Activated CD8-positive, alpha-beta T cell treated with anti-CD3 and anti-CD28 coated beads, Interleukin-2, amount 10 ng/mL, durations not matched to agents 7 days and 5 days (primary cell): ENCODE measurements around the gene PUDP. TPM values are rescaled to one million over a fixed set of nuclear protein-coding genes. Genes with fewer than 3 reads are reported as not detected.

Experiments
- ATAC-seq: fragments of 150-1000 bp; cut with Tn5 transposase; one replicate; pipeline ENCODE4 v1.10.0; 2021; ENCODE audit warnings: moderate library complexity
- CTCF ChIA-PET: fragments of 350-600 bp; sonication (Branson Sonifier 250); formaldehyde crosslinking; loops from one replicate; lab custom pipeline; 2021; ENCODE audit warnings: antibody characterized with exemption; lab: Charles Lee
- POLR2A ChIA-PET: fragments of 350-600 bp; sonication (Branson Sonifier 250); formaldehyde crosslinking; loops from one replicate; lab custom pipeline; 2021; ENCODE audit warnings: antibody characterized with exemption; lab: Charles Lee
- DNase-seq: peaks from one replicate; pipeline ENCODE4 v3.0.0-alpha.2; 2020
- H3K27ac Mint-ChIP-seq: one replicate; pipeline ENCODE4 v1.8.0; 2021; ENCODE audit warnings: mild to moderate bottlenecking, mixed read lengths
- H3K27me3 Mint-ChIP-seq: one replicate; pipeline ENCODE4 v1.8.0; 2021; ENCODE audit warnings: low read depth, mixed read lengths
- H3K36me3 Mint-ChIP-seq: one replicate; pipeline ENCODE4 v1.8.0; 2021; ENCODE audit warnings: low read depth, mixed read lengths
- H3K4me1 Mint-ChIP-seq: one replicate; pipeline ENCODE4 v1.8.0; 2021; ENCODE audit warnings: low read depth, mixed read lengths
- H3K4me3 Mint-ChIP-seq: one replicate; pipeline ENCODE4 v1.8.0; 2021; ENCODE audit warnings: mild to moderate bottlenecking, mixed read lengths
- H3K9me3 Mint-ChIP-seq: one replicate; pipeline ENCODE4 v1.8.0; 2022; ENCODE audit warnings: mixed read lengths; ENCODE audit not compliant: insufficient read depth
- total RNA-seq, 2 experiments: library from RNA; stranded (reverse); gene quantifications; one replicate each; pipeline ENCODE4 v1.2.3, GENCODE V29; 2021

Gene PUDP
- total RNA-seq, 2 experiments from 2014 or later: 16.1 to 16.6 TPM

DNA sequence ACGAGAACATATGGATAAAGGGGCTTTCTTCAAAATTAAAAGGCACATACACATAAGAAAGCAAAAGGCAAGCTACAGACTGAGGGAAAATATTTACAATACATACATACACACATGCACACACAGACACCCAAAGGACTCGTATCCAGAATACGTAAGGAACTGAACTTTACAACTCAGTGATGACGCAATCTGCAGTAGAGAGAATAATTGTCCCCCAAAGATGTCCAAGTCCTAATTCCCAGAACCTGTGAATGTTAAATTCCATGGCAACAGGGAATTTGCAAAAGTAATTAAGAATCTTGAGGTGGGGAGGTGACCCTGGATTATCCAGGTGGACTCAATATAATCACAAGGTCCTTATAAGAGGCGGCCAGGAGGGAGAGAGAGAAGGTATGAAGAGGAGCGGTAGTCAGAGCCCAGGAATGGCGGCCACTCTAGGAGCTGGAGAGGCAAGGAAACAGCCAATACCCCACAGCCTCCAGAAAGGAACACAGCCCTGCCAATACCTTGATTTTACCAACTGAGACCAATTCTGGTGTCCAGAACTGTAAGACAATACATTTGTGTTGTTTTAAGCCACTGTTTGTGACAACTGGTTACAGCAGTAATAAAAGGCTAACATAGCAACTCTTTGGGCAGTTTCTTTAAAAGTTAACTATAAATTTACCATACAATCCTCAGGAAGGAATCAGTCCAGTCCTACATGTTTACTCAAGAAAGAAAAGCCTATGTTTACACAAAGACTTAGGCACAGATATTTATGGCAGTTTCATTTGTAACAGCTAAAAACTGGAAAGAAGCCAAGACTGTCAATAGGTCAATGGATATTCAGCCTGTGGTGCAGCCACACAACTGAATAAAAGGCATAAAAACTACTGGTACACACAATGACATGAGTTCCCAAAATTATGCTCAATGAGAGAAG is 27.7 kb downstream of the PUDP start:
- Mint-ChIP-seq H3K4me3 (no peak overlapping the region), H3K27ac (no peak overlapping the region), H3K27me3 (no peaks in the 10 kb centered on the region), H3K4me1 (peaks cover 18% of the 10 kb centered on the region), H3K36me3 (peaks cover 10% of the 10 kb centered on the region), H3K9me3 (no peaks in the 10 kb centered on the region)
- CTCF ChIA-PET: no interaction called here
- no peak for DNase-seq
- POLR2A ChIA-PET: no interaction called here
- no peak for ATAC-seq

DNA sequence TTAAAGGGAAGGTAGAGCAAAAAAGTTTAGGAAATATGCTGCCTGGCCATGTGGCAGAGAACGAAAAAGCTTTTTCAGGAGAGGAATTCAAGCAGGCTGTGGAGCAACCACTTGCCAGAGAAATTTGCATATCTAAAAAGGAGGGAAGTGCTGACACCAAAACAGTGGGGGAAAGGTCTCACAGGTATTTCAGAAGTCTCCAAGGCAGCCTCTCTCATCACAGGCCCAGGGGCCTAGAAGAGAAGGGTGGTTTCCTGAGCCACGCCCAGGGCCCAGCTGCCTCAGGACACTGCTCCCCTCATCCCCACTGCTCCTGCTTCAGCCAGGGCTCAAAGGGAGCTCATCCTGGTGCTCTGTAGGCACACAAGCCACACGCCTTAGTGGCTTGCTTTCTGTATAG is 30.4 kb downstream of the PUDP start:
- H3K4me3 Mint-ChIP-seq: no peak overlapping the region
- DNase-seq (no peak), ATAC-seq (no peak)
- no peaks in the 10 kb centered on the region for H3K9me3 Mint-ChIP-seq
- peaks cover 18% of the 10 kb centered on the region for H3K4me1 Mint-ChIP-seq
- POLR2A ChIA-PET: no interaction called here
- H3K27ac Mint-ChIP-seq: no peak overlapping the region
- CTCF ChIA-PET: no interaction called here
- H3K36me3 Mint-ChIP-seq: peaks cover 18% of the 10 kb centered on the region
- H3K27me3 Mint-ChIP-seq: no peaks in the 10 kb centered on the region

- Mint-ChIP-seq H3K9me3 (no peaks in the 10 kb centered on the region), H3K36me3 (peaks cover 18% of the 10 kb centered on the region), H3K4me1 (peaks cover 20% of the 10 kb centered on the region), H3K27ac (no peak overlapping the region), H3K27me3 (no peaks in the 10 kb centered on the region), H3K4me3 (no peak overlapping the region)
- ATAC-seq: no peak
- ChIA-PET POLR2A (no interaction called here), CTCF (no interaction called here)
- no peak for DNase-seq
These were observed 31.9 kb downstream of the PUDP start for GRCh38 chrX:7116081-7116480.

- H3K27me3 Mint-ChIP-seq: no peaks in the 10 kb centered on the region
- DNase-seq: no peak
- H3K4me3 Mint-ChIP-seq: no peak overlapping the region
- peaks cover 21% of the 10 kb centered on the region for H3K36me3 Mint-ChIP-seq
- CTCF ChIA-PET: no interaction called here
- POLR2A ChIA-PET: no interaction called here
- peaks cover 24% of the 10 kb centered on the region for H3K4me1 Mint-ChIP-seq
- no peaks in the 10 kb centered on the region for H3K9me3 Mint-ChIP-seq
- no peak overlapping the region for H3K27ac Mint-ChIP-seq
- no peak for ATAC-seq
These were observed 32.4 kb downstream of the PUDP start for GRCh38 chrX:7115557-7115956.

DNA sequence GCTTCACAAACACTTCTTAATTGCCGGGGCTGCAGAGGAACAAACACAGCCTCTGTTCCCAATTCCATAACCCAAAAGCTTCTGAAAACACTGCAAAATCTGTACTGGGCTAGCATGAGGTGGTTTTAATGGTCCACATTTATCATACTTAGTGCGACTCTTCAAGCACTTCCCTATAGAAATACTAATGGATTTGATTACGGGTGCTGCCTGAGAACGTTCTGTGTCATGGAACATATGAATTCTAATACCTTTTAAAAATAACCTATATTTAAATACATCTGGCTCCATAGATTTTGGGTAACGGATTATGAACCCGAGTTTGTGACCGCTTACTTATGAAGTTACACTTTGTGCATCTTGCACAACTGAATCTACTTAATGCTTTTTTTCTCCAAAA is 35.9 kb downstream of the PUDP start:
- POLR2A ChIA-PET: no interaction called here
- Mint-ChIP-seq H3K27ac (no peak overlapping the region), H3K4me3 (no peak overlapping the region), H3K4me1 (peaks cover 24% of the 10 kb centered on the region), H3K9me3 (no peaks in the 10 kb centered on the region), H3K27me3 (no peaks in the 10 kb centered on the region), H3K36me3 (peaks cover 20% of the 10 kb centered on the region)
- DNase-seq (no peak), ATAC-seq (no peak)
- CTCF ChIA-PET: no interaction called here

- DNase-seq: no peak
- H3K27ac Mint-ChIP-seq: no peak overlapping the region
- ATAC-seq: no peak
- no peaks in the 10 kb centered on the region for H3K9me3 Mint-ChIP-seq
- no peak overlapping the region for H3K4me3 Mint-ChIP-seq
- ChIA-PET POLR2A (no interaction called here), CTCF (no interaction called here)
- H3K27me3 Mint-ChIP-seq: no peaks in the 10 kb centered on the region
- peaks cover 20% of the 10 kb centered on the region for H3K36me3 Mint-ChIP-seq
- H3K4me1 Mint-ChIP-seq: peaks cover 22% of the 10 kb centered on the region
These were observed 36.4 kb downstream of the PUDP start for GRCh38 chrX:7111518-7111917.

GRCh38 chrX:7110821-7111276 is 37.1 kb downstream of the PUDP start:
- peaks cover 19% of the 10 kb centered on the region for H3K36me3 Mint-ChIP-seq
- ChIA-PET POLR2A (interaction anchor here (0.7 kb wide), 1 partner anchor 307 kb away, joined by 3 read pairs; no protein-coding TSS in a partner anchor), CTCF (interaction anchor here (0.9 kb wide), 1 partner anchor 48 kb away, joined by 3 read pairs; no protein-coding TSS in a partner anchor)
- peak overlapping the region; percentile 74 for H3K27ac Mint-ChIP-seq
- no peaks in the 10 kb centered on the region for H3K9me3 Mint-ChIP-seq
- no peak overlapping the region for H3K4me3 Mint-ChIP-seq
- peaks cover 22% of the 10 kb centered on the region for H3K4me1 Mint-ChIP-seq
- H3K27me3 Mint-ChIP-seq: no peaks in the 10 kb centered on the region
- ATAC-seq (no peak), DNase-seq (no peak)

GRCh38 chrX:7109838-7110793 is 37.8 kb downstream of the PUDP start:
- H3K36me3 Mint-ChIP-seq: peaks cover 19% of the 10 kb centered on the region

DNA sequence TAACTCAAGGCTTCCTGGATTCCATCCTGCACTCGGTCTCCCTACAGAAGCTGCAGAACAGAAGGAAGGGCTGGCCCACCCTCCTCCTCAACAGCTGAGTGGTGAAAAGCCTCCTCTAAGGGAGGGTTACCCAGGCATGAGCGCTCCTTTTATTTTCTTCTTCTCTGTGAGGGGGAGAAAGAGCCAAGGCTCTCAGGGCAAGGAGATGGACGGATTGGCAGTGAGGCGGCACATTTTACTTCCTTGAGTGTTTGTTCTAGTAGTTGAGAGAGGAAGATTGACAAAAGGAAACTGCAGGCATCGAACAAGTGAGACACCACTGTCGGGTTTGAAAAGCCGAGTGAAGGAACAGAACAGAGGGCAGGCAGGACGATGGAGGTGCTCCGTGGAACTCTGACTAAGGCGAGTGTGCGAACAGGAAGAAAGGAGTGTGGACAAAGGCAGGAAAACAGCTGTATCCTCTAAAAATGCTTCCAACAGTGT is 38.9 kb downstream of the PUDP start:
- Mint-ChIP-seq H3K36me3 (peaks cover 21% of the 10 kb centered on the region), H3K4me3 (no peak overlapping the region), H3K27me3 (no peaks in the 10 kb centered on the region), H3K9me3 (no peaks in the 10 kb centered on the region), H3K27ac (peak overlapping the region; percentile 61), H3K4me1 (peaks cover 22% of the 10 kb centered on the region)
- DNase-seq: no peak
- no peak for ATAC-seq
- ChIA-PET CTCF (no interaction called here), POLR2A (no interaction called here)

More at GRCh38 chrX:7109838-7110793, 37.8 kb downstream of the PUDP start:
- Mint-ChIP-seq H3K9me3 (no peaks in the 10 kb centered on the region), H3K27me3 (no peaks in the 10 kb centered on the region), H3K4me3 (no peak overlapping the region), H3K4me1 (peaks cover 22% of the 10 kb centered on the region), H3K27ac (peak overlapping the region; percentile 74)
- DNase-seq (no peak), ATAC-seq (no peak)
- ChIA-PET CTCF (interaction anchor here (0.9 kb wide), 1 partner anchor 48 kb away, joined by 3 read pairs; no protein-coding TSS in a partner anchor), POLR2A (interaction anchor here (0.7 kb wide), 1 partner anchor 306 kb away, joined by 3 read pairs; no protein-coding TSS in a partner anchor)

- no peak overlapping the region for H3K4me3 Mint-ChIP-seq
- H3K27ac Mint-ChIP-seq: no peak overlapping the region
- no peak for DNase-seq
- peaks cover 23% of the 10 kb centered on the region for H3K36me3 Mint-ChIP-seq
- no peak for ATAC-seq
- no peaks in the 10 kb centered on the region for H3K27me3 Mint-ChIP-seq
- H3K9me3 Mint-ChIP-seq: no peaks in the 10 kb centered on the region
- peaks cover 22% of the 10 kb centered on the region for H3K4me1 Mint-ChIP-seq
- ChIA-PET POLR2A (no interaction called here), CTCF (no interaction called here)
These were observed 39.9 kb downstream of the PUDP start for GRCh38 chrX:7108030-7108429.

DNA sequence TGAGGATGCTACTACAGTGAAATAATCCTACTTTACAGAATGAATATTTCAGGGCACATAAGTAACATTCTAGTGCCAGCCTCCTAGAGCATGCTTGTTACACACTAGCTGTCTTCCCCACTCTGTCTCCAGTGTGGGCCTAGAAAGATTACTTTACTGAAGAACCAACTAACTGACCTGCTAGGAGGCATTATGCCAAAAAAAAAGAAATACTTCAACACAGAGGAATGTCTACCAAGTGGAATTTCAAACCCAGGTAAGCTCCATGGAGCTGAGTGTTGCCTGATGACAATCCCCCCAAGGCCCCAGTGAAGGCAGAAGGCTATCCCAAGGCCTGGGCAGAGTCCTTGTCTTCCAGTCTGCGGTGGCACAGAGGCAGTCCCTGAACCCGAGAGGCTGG is 41.3 kb downstream of the PUDP start:
- H3K27me3 Mint-ChIP-seq: no peaks in the 10 kb centered on the region
- H3K4me1 Mint-ChIP-seq: peaks cover 22% of the 10 kb centered on the region
- H3K27ac Mint-ChIP-seq: no peak overlapping the region

More for the DNA sequence above, 41.3 kb downstream of the PUDP start:
- DNase-seq: no peak
- no peak overlapping the region for H3K4me3 Mint-ChIP-seq
- POLR2A ChIA-PET: no interaction called here
- H3K9me3 Mint-ChIP-seq: no peaks in the 10 kb centered on the region
- H3K36me3 Mint-ChIP-seq: peaks cover 23% of the 10 kb centered on the region
- no peak for ATAC-seq
- CTCF ChIA-PET: no interaction called here
